Stimulated activated CD4-positive, alpha-beta T cell treated with anti-CD3 and anti-CD28 coated beads, Interleukin-4, amount 100 ng/mL, for 48 hours (primary cell): ENCODE data around the gene IGSF21.

Source experiments
- DNase-seq, 2 donors: peaks; one replicate each; pipeline ENCODE4 v3.0.0-alpha.2; 2020; ENCODE audit warnings: low read depth in 2 of 2

The IGSF21 gene

GRCh38 chr1:18107369-18108298, at the start of gene IGSF21:
TSS of gene IGSF21 (plus strand) at chr1:18107798. CDS start at chr1:18108129, 331 bp downstream.
- DNase-seq, result no peak

GRCh38 chr1:18058206-18058921, 49.2 kb upstream of the IGSF21 start:
- no peak for DNase-seq

DNA sequence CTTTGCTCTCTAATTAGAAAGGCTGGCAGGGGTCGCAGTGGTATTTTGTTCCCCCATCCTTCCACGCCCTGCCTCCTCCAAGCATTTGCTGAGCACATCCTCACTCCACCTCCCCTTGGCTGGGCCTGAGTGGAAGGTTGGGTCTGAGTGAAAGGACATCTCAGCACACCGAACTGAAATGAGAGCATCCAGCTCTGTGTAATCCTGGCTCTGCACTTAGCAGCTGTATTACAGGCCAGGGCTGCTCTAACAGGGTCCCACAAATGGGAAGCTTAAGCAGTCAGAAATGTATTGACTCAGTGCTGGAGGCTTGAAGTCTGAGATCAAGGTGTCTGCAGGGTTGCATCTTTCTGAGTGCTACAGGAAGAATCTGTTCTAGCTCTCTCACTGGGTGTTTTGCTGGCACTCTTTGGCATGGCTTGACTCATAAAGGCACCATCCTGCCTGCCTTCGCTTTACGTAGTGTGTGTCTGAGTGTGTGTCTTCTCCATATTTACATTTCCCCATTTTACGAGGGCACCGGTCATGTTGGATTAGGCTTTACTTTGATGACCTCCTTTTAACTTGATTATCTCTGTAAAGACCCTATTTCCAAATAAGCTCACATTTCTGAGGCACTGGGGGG, 48.5 kb upstream of the IGSF21 start:
- DNase-seq, result no peak

GRCh38 chr1:18060366-18060765, 47.2 kb upstream of the IGSF21 start:
- no peak for DNase-seq

DNA sequence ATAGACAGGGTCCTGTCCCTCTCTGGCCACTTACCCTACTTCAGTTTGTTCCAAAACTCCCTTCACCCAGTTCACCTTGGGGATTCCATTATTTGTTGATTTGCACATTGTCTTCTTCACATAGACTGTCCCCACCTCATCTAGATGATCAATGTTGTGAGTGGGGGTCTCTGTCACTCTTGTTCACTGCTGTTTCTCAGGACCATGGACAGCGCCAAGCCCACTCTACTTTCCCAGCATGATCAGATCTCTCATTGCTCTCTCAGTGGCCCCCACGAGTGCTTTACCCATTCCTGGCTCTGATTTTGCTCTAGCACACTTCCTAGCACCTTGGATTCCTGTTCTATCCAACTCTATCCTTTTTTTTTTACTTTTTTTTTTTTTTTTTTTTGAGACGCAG, 45.4 kb upstream of the IGSF21 start:
- no peak for DNase-seq

DNA sequence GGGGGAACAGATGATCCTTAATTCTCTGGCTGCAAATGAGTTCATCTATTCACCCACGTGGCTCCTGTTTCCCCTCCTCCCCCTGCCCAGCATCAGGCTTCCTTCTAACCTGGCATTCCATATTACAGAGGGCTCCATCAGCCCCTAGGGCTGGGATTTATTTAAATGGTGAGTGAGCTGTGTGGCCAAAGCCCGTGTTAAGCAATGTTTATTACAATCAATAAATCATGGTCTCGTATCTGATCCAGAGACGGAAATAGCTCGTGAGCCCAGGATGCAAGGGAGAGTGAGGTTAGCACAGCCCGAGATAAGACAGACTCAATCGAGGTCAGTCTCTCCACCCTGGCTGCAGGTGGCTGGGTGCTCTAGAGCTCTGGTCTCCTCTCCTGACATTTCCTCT, 43.1 kb upstream of the IGSF21 start:
- DNase-seq, result no peak

DNA sequence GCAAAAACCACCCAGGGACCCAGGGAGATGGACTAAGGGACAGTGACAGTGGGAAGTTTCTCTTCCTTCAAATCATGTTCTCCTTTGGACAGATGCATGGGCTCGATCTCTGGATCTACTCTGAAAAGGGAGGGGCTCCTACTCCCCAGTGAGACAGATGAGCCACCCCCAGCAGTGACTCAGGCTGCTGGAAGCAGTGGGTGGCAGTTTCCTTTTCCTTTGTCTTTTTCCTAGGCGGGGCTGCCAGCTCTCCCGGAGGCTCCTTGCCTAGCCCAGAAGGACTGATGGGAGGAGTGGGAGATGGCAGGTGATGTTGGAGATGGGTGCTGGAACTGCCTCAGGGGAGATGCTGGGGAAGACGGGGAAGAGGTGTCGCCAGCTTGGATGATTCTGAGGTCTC, 41.0 kb upstream of the IGSF21 start:
- no peak for DNase-seq

DNA sequence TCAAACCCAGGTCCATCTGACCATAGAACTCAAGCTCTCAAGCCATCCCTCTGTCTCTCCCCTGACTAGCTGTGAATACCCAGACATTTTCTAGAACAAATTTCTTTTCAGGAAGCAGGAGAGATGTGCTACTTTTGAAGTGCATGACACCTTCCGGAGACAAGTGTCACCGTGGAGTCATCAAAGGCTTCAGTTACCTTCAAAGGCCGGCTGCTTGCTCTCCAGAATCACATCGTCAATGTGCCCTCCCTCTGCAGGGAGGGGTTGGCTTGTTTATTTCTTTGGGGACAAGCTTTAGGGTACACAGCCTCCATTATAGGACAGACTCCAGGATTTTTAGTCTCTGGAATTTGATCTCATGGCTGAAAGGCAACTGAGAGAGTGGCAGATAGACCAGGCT, 37.7 kb upstream of the IGSF21 start:
- no peak for DNase-seq

GRCh38 chr1:18072066-18072465, 35.5 kb upstream of the IGSF21 start:
- no peak for DNase-seq

GRCh38 chr1:18073066-18073642, 34.4 kb upstream of the IGSF21 start:
- no peak for DNase-seq

DNA sequence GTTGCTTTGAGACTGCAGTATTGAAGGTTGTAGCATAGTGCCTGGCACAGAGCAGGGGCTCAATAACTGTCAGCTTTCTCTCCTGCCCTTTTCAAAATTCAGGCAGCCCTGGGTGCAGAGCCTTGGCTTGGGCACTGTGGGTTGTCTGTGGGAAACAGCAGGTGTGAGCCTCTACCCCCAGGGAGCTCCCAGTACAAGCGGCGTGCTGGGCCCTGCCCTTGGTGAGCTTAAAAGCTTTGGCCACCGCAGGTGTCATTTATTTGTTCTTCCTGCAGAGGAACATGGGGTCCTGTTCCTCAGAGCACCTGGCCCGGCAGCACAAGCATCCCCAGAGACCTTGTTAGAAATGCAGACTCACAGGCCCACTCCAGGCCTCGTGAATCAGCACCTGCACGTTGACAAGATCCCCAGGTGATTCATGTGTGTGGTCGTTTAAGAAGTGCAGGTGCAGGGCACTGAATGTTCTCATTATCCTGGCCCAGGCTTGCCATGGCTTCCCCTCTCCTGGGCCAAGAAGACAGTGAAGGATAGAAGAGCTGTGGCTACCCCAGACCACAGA, 29.9 kb upstream of the IGSF21 start:
- no peak for DNase-seq

DNA sequence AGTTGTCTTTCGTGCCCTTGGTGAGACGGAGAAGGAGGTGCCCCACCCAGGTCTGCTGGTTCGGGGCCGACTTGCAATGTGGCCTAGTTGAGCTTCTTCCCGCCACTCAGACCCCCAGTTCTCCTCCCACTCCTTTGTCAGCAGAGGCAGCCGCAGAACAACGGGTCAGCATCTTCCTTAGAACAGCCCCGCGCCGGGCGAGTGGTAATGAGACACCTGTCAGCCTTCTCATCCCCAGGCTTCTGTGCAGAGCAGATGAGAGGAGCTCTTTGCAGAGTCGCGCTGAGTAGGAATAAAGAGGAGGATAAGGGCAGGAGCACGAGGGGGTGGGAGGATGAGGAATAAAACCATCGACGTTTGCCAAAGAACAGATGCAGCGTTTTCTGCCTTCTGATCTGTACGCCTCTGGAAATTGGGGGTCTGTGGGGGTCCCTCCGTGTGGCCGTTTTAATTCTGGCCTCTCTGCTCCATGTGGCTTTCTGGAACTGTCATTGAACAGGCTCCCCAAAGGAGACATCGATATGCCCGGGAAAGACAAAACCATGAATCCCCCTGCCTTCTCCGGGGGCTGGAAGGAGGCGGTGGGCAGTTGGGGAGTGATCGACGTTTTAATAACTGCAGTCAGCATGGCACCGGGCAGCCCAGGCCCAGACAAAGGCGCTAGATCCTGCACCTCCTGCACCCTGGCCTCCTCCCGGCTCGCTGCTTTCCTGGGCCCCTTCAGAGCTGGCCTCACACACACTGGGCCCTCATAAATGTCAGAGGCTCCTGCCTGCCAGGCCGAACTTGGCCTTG, 27.5 kb upstream of the IGSF21 start:
- no peak for DNase-seq

DNA sequence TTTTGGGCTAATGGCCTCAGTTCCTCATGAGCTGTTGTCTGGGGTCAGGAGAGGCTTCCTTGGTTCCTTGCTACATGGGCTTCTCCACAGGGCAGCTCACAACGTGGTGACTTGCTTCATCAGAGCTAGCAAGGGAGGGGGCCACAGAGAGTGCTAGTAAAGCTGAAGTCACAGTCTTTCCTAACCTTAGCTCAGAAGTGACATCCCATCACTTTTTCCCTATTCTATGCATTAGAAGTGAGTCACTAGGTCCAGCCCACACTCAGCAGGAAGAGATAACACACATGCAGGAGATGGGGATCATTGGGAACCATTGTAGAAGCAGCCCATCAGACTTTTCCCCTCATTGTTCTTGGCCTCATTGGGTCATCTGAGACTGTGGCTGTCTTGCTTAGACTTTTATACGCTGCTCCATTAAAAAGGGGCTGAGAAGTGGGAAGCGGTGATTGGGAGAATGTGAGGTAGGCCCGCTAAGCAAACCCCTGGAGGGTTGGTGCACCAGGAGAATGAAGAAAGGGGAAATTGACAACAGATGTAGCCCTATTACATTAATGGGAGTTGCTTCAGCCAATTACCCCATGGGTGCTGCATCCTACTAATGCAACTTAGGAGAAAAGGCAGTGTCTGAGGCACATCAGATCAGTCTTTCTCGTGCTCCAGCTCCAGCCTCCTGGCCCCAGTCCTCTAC, 22.1 kb upstream of the IGSF21 start:
- DNase-seq, result no peak

DNA sequence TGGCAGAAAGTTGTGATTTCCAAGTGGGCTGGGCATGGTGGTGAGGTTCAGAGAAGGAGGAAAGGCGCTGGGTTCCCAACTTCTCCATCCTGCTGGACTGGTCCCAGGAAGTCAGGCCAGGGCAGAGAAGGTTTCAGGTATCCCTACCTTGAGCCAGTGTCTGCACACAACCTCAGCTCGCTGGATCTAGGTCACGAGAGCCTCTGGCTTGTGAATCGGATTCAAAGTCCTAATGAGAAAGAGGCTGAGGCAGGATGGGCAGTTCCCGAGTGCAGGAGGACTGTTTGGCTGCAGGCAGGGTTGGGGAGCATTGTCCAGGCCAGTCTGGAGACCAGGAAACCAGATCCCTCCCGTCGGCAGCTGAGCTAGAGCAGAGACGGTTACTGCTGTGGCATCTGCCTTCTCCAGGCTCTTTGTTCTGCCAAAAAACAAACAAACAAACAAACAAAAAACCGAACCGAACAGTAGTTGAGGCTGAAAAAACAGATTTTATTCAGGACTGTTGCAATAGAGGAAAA, 19.5 kb upstream of the IGSF21 start:
- DNase-seq, result no peak

DNA sequence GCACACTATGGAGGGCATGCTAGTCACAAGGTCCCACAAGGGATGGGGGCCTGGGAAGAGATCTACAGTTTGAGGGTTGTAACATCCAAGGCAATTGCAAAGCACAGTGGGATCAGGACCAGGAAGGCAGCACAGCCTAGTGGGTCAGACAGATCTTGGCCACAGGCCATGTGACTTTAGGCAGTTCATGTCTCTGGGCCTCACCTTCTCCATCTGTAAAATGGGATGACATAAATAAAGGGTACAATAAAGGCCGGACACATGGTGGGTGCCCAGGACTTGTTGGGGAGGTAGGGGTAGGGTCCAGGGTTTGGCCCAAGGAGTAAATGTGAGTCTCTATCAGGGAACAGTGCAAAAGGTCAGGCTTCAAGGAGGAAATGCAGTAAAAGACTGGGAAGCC, 18.1 kb upstream of the IGSF21 start:
- DNase-seq, result no peak

DNA sequence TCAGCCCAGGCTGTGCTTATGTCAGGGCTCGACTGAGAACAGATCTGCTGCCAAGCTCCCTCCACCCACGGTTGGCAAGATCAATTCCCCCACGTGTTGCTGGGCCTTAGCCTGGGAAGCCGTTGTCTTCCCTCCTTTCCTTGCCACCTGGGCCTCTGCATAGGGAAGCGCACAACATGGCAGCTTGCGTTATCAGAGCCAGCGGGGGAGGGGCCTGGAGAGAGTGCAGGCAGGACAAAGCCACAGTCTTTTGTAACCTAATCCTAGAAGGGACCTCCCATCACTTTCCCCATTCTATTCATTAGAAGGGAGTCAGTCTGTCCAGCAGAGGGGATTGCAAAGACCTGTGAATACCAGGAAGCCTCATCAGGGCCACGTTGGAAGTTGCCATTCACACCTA, 17.0 kb upstream of the IGSF21 start:
- DNase-seq, result no peak

DNA sequence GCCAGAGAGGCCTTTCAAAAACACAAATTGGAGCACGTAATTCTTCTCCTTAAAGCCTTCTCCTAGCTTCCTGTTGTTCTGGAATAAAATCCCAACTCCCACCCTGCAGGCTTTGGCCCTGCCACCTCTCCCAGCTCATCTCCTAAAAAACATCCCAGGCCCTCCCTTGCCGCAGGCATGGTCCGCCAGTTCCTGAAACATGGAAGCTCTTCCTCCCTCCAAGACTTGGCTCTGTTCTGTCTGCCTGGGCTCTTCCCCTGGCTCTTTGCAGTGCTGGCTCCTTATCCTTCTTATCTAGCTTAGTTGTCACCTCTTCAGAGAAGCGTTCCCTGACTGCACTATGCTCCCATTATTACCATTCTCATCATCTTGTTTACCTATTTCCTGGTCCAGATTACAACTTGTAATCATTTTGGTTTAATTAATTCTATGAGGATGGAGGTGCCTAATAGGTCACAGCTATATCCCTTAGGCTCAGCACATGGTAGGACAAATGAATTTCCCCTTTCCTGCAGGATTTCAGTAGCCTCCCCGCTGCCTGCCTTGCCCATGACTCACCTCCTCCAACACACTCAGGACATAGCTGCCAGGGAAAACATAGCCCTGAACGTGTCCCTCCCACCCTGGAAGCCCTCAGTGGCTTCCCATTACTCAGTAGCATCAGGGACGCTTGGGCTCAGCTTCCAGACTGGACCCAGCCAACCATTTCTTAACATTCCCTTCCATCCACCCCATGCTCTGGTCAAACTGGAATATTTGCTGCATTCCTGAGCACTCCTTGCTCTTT, 15.7 kb upstream of the IGSF21 start:
- DNase-seq, result no peak

GRCh38 chr1:18093193-18093592, 14.4 kb upstream of the IGSF21 start:
- DNase-seq, result no peak

DNA sequence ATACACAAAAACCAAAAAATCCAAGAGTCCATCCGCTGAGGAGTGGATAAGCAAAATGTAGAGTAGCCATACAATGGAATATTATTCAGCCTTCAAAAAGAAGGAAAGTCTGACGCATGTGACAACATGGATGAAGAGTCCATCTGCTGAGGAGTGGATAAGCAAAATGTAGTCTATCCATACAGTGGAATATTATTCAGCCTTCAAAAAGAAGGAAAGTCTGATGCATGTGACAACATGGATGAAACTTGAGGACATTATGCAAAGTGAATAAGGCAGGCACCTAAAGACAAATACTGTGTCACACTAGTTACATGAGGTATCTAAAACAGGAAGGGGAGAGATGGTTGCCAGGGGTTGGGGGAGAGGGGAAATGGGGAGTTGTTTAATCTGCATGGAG, 14.0 kb upstream of the IGSF21 start:
- DNase-seq, result no peak
